HEK293 (cell line): Measurements from ENCODE around the gene QRICH1.
A peak's percentile ranks its signal among the peaks of the same experiment; 100 is the strongest.

Experiments
- CTCF ChIA-PET: fragments of 350-600 bp; formaldehyde crosslinking; extraction: SDS; loops from one replicate; lab custom pipeline; 2021; ENCODE audit warnings: antibody characterized with exemption; lab: Yijun Ruan, JAX
- POLR2A ChIA-PET: fragments of 300-600 bp; formaldehyde crosslinking; extraction: SDS; loops from one replicate; lab custom pipeline; 2020; ENCODE audit warnings: antibody characterized with exemption, inconsistent platforms; lab: Yijun Ruan, JAX
- H3K27ac ChIP-seq: fragments of 200-500 bp; sonication (Bioruptor generic); 2 replicates; pipeline ENCODE4 v1.5.1; 2014; ENCODE audit warnings: low read depth, low read length, control low read depth, inconsistent platforms; ENCODE audit errors: extremely low read depth
- H3K36me3 ChIP-seq, 2 experiments: fragments of 200-500 bp in 1 of 2; sonication (Bioruptor generic) in 1 of 2; 1 replicate in 1 of 2; 2 replicates in 1 of 2; pipeline ENCODE4 v1.5.1; 2014 to 2017; ENCODE audit warnings: inconsistent platforms in 2 of 2, low read length in 2 of 2; ENCODE audit not compliant: control insufficient read depth in 2 of 2, insufficient read depth in 1 of 2
- H3K4me1 ChIP-seq: fragments of 200-500 bp; sonication (Bioruptor generic); 2 replicates; pipeline ENCODE4 v1.5.1; 2014; ENCODE audit warnings: mild to moderate bottlenecking, low read length, inconsistent platforms; ENCODE audit not compliant: control insufficient read depth, insufficient read depth
- H3K4me3 ChIP-seq: 2 replicates; pipeline ENCODE4 v1.5.1; 2011; ENCODE audit warnings: low read depth, mild to moderate bottlenecking, control low read depth, low read length, moderate library complexity
- H3K9me3 ChIP-seq: fragments of 200-500 bp; sonication (Bioruptor generic); 2 replicates; pipeline ENCODE4 v1.5.1; 2014; ENCODE audit warnings: low read depth, low read length, inconsistent platforms; ENCODE audit not compliant: control insufficient read depth, insufficient read depth
- GLIS2 ChIP-seq: fragments of 450-650 bp; formaldehyde crosslinking; IDR thresholded peaks from 2 replicates; pipeline ENCODE4 v1.5.1; 2016; ENCODE audit warnings: missing biosample characterization, missing genetic modification characterization
- HOXC10 ChIP-seq: sonication (generic); formaldehyde crosslinking; IDR thresholded peaks from 2 replicates; pipeline ENCODE4 v1.8.1; 2023; ENCODE audit warnings: mild to moderate bottlenecking, missing genetic modification reagents
- HOXD13 ChIP-seq: sonication (generic); formaldehyde crosslinking; IDR thresholded peaks from 2 replicates; pipeline ENCODE4 v1.8.0; 2022; ENCODE audit warnings: missing genetic modification reagents, borderline replicate concordance
- OSR2 ChIP-seq: fragments of 450-650 bp; formaldehyde crosslinking; IDR thresholded peaks from 2 replicates; pipeline ENCODE4 v1.5.1; 2016; ENCODE audit warnings: missing biosample characterization, missing genetic modification characterization
- SCRT1 ChIP-seq: fragments of 450-650 bp; formaldehyde crosslinking; IDR thresholded peaks from 2 replicates; pipeline ENCODE4 v1.5.1; 2016; ENCODE audit warnings: missing biosample characterization, missing genetic modification characterization, borderline replicate concordance
- SCRT2 ChIP-seq: fragments of 450-650 bp; formaldehyde crosslinking; IDR thresholded peaks from 2 replicates; pipeline ENCODE4 v1.5.1; 2016; ENCODE audit warnings: missing biosample characterization, missing genetic modification characterization
- SETDB1 ChIP-seq: IDR thresholded peaks from one replicate; pipeline ENCODE4 v1.6.1; 2017; ENCODE audit warnings: mild to moderate bottlenecking, low read length, moderate library complexity, mixed read lengths; ENCODE audit not compliant: insufficient read length
- YY2 ChIP-seq: fragments of 450-650 bp; formaldehyde crosslinking; IDR thresholded peaks from 2 replicates; pipeline ENCODE4 v1.5.1; 2016; ENCODE audit warnings: missing biosample characterization, missing genetic modification characterization
- ZBTB11 ChIP-seq: fragments of 450-650 bp; formaldehyde crosslinking; conservative IDR thresholded peaks from 2 replicates; pipeline ENCODE4 v1.5.1; 2016; ENCODE audit warnings: low read depth, missing biosample characterization, missing genetic modification characterization
- ZBTB21 ChIP-seq: fragments of 450-650 bp; formaldehyde crosslinking; IDR thresholded peaks from 2 replicates; pipeline ENCODE4 v1.5.1; 2017; ENCODE audit warnings: missing biosample characterization, missing genetic modification characterization
- ZNF132 ChIP-seq: fragments of 450-650 bp; formaldehyde crosslinking; IDR thresholded peaks from 2 replicates; pipeline ENCODE4 v1.5.1; 2017; ENCODE audit warnings: missing biosample characterization, missing genetic modification characterization, borderline replicate concordance
- ZNF140 ChIP-seq: fragments of 450-650 bp; formaldehyde crosslinking; IDR thresholded peaks from 2 replicates; pipeline ENCODE4 v1.5.1; 2016; ENCODE audit warnings: missing biosample characterization, missing genetic modification characterization
- ZNF239 ChIP-seq: fragments of 450-650 bp; formaldehyde crosslinking; IDR thresholded peaks from 2 replicates; pipeline ENCODE4 v1.5.1; 2016; ENCODE audit warnings: missing biosample characterization, missing genetic modification characterization
- ZNF302 ChIP-seq: fragments of 450-650 bp; formaldehyde crosslinking; IDR thresholded peaks from 2 replicates; pipeline ENCODE4 v1.5.1; 2016; ENCODE audit warnings: missing biosample characterization, missing genetic modification characterization, low read depth
- ZNF341 ChIP-seq: fragments of 450-650 bp; formaldehyde crosslinking; IDR thresholded peaks from 2 replicates; pipeline ENCODE4; 2016; ENCODE audit warnings: low read depth, missing biosample characterization, missing genetic modification characterization
- ZNF37A ChIP-seq: fragments of 450-650 bp; IDR thresholded peaks from 2 replicates; pipeline ENCODE4 v1.5.1; 2018; ENCODE audit warnings: missing biosample characterization, missing genetic modification characterization
- ZNF416 ChIP-seq: fragments of 450-650 bp; formaldehyde crosslinking; IDR thresholded peaks from 2 replicates; pipeline ENCODE4 v1.5.1; 2016; ENCODE audit warnings: missing biosample characterization, missing genetic modification characterization
- ZNF48 ChIP-seq: fragments of 450-650 bp; formaldehyde crosslinking; IDR thresholded peaks from 2 replicates; pipeline ENCODE4 v1.5.1; 2016; ENCODE audit warnings: missing biosample characterization, missing genetic modification characterization
- ZNF610 ChIP-seq: fragments of 450-650 bp; formaldehyde crosslinking; IDR thresholded peaks from 2 replicates; pipeline ENCODE4 v1.5.1; 2016; ENCODE audit warnings: missing biosample characterization, missing genetic modification characterization, borderline replicate concordance
- ZNF626 ChIP-seq: fragments of 450-650 bp; sonication (Bioruptor Pico); formaldehyde crosslinking; IDR thresholded peaks from 2 replicates; pipeline ENCODE4 v1.5.1; 2018; ENCODE audit warnings: missing biosample characterization, missing genetic modification characterization, inconsistent platforms
- ZNF670 ChIP-seq: fragments of 450-650 bp; formaldehyde crosslinking; IDR thresholded peaks from 2 replicates; pipeline ENCODE4 v1.5.1; 2016; ENCODE audit warnings: missing biosample characterization, missing genetic modification characterization, low read depth
- ZNF692 ChIP-seq: fragments of 450-650 bp; formaldehyde crosslinking; IDR thresholded peaks from 2 replicates; pipeline ENCODE4 v1.5.1; 2016; ENCODE audit warnings: missing biosample characterization, missing genetic modification characterization
- ZNF768 ChIP-seq: fragments of 450-650 bp; formaldehyde crosslinking; IDR thresholded peaks from 2 replicates; pipeline ENCODE4 v1.5.1; 2018; ENCODE audit warnings: missing biosample characterization, mild to moderate bottlenecking, missing genetic modification characterization
- ZNF785 ChIP-seq: fragments of 450-650 bp; formaldehyde crosslinking; IDR thresholded peaks from 2 replicates; pipeline ENCODE4 v1.5.1; 2016; ENCODE audit warnings: missing biosample characterization, missing genetic modification characterization
- ZXDB ChIP-seq: fragments of 450-650 bp; formaldehyde crosslinking; IDR thresholded peaks from 2 replicates; pipeline ENCODE4 v1.5.1; 2016; ENCODE audit warnings: missing biosample characterization, missing genetic modification characterization
- TF ChIP-seq, protein P1 (sequence below): fragments of 450-650 bp; formaldehyde crosslinking; IDR thresholded peaks from 2 replicates; pipeline ENCODE4 v1.5.1; 2016; ENCODE audit warnings: missing biosample characterization, missing genetic modification characterization

QRICH1 gene

DNA sequence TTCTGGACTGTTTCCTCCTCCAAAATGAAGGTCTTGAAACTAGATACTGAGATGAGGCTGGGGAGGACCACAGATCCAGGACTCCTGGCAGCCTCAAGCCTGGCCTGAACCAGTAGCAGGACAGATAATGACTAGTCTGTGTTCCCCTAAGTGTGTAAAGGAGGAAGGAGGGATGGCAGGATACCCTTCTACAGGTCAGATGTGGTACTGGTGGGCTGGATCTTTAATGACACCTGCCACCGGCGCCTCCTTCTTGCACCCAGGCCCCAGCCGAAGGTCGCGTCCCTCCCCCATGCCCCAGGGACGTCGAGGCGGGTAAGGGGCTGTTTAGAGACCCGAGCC is 26.2 kb upstream of the QRICH1 start:
- peak overlapping the region; percentile 69 for H3K27ac ChIP-seq
- POLR2A ChIA-PET: interaction anchor here (1.0 to 2.8 kb wide), 6 partner anchors 10 to 91 kb away, joined by 5 to 31 read pairs (median 14); partner anchors contain the start of genes IMPDH2, LAMB2, QARS1 and QRICH1
- CTCF ChIA-PET: interaction anchor here (0.7 to 1.0 kb wide), 3 partner anchors 36 to 334 kb away, joined by 3 to 4 read pairs (median 4); no protein-coding TSS in a partner anchor
- peaks cover 6% of the 10 kb centered on the region; the same call in 1 of the 2 replicates for H3K4me1 ChIP-seq
- H3K9me3 ChIP-seq: no peaks in the 10 kb centered on the region
- H3K36me3 ChIP-seq: peaks cover 13 to 85% of the 10 kb centered on the region in 2 experiments; a peak in 2 of 3 replicates
- H3K4me3 ChIP-seq: peak overlapping the region; percentile 99
- TF ChIP-seq ZNF610: no peak
- TF ChIP-seq HOXC10 (CRISPR knock-in tag): no peak
- no peak for TF ChIP-seq ZNF768 (tag by site-specific recombination)
- TF ChIP-seq ZBTB21 (tag by site-specific recombination): no peak
- no peak for TF ChIP-seq SCRT1 (tag by site-specific recombination)
- TF ChIP-seq OSR2 (tag by site-specific recombination): no peak
- TF ChIP-seq SCRT2: no peak
- TF ChIP-seq ZNF37A: no peak
- no peak for TF ChIP-seq ZNF785 (tag by site-specific recombination)
- TF ChIP-seq ZNF302 (tag by site-specific recombination): no peak
- TF ChIP-seq ZNF416 (tag by site-specific recombination): no peak
- TF ChIP-seq SETDB1: no peak
- TF ChIP-seq ZNF132 (tag by site-specific recombination): no peak
- no peak for TF ChIP-seq ZNF140
- TF ChIP-seq ZBTB11: no peak

- POLR2A ChIA-PET: interaction anchor here (2.8 kb wide), 1 partner anchor 13 kb away, joined by 26 read pairs; the partner anchor contains the start of gene QARS1
- Histone ChIP-seq H3K4me3 (peak overlapping the region; percentile 99), H3K36me3 (peaks cover 14 to 85% of the 10 kb centered on the region in 2 experiments; a peak in 2 of 3 replicates), H3K9me3 (no peaks in the 10 kb centered on the region), H3K4me1 (peaks cover 6% of the 10 kb centered on the region; the same call in 1 of the 2 replicates), H3K27ac (peak overlapping the region; percentile 69)
- no peak for TF ChIP-seq GLIS2 (tag by site-specific recombination)
- no peak for TF ChIP-seq ZNF341
- CTCF ChIA-PET: interaction anchor here (0.7 kb wide), 2 partner anchors 213 to 335 kb away, joined by 3 to 4 read pairs; no protein-coding TSS in a partner anchor
Measured at GRCh38 chr3:49119439-49119838, 25.6 kb upstream of the QRICH1 start.

GRCh38 chr3:49119036-49119435 is 25.2 kb upstream of the QRICH1 start:
- TF ChIP-seq ZNF239 (tag by site-specific recombination) (no peak), ZNF692 (tag by site-specific recombination) (no peak), ZNF48 (tag by site-specific recombination) (no peak), ZNF670 (tag by site-specific recombination) (no peak), ZNF626 (tag by site-specific recombination) (no peak), ZXDB (tag by site-specific recombination) (no peak), YY2 (tag by site-specific recombination) (no peak), HOXD13 (CRISPR knock-in tag) (no peak)
- TF ChIP-seq, protein P1, sequence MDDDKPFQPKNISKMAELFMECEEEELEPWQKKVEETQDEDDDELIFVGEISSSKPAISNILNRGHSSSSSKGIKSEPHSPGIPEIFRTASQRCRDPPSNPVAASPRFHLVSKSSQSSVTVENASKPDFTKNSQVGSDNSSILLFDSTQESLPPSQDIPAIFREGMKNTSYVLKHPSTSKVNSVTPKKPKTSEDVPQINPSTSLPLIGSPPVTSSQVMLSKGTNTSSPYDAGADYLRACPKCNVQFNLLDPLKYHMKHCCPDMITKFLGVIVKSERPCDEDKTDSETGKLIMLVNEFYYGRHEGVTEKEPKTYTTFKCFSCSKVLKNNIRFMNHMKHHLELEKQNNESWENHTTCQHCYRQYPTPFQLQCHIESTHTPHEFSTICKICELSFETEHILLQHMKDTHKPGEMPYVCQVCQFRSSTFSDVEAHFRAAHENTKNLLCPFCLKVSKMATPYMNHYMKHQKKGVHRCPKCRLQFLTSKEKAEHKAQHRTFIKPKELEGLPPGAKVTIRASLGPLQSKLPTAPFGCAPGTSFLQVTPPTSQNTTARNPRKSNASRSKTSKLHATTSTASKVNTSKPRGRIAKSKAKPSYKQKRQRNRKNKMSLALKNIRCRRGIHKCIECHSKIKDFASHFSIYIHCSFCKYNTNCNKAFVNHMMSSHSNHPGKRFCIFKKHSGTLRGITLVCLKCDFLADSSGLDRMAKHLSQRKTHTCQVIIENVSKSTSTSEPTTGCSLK: no peak
- Histone ChIP-seq H3K4me3 (no peak overlapping the region; the same call in 1 of the 2 replicates), H3K9me3 (no peaks in the 10 kb centered on the region), H3K4me1 (peaks cover 6% of the 10 kb centered on the region; the same call in 1 of the 2 replicates), H3K36me3 (peaks cover 16 to 85% of the 10 kb centered on the region in 2 experiments; a peak in 2 of 3 replicates), H3K27ac (0 out of 2 replicates have a peak overlapping the region, but pooled peaks have one; percentile 31)
- POLR2A ChIA-PET: interaction anchor here (2.8 kb wide), 1 partner anchor 12 kb away, joined by 26 read pairs; the partner anchor contains the start of gene QARS1
- CTCF ChIA-PET: no interaction called here
